ENCODE measurements around the gene BAD. TPM values are rescaled to one million over a fixed set of nuclear protein-coding genes. Genes with fewer than 3 reads are reported as not detected.

The BAD gene
- polyA plus RNA-seq, 1 donor = 27.5 TPM

DNA sequence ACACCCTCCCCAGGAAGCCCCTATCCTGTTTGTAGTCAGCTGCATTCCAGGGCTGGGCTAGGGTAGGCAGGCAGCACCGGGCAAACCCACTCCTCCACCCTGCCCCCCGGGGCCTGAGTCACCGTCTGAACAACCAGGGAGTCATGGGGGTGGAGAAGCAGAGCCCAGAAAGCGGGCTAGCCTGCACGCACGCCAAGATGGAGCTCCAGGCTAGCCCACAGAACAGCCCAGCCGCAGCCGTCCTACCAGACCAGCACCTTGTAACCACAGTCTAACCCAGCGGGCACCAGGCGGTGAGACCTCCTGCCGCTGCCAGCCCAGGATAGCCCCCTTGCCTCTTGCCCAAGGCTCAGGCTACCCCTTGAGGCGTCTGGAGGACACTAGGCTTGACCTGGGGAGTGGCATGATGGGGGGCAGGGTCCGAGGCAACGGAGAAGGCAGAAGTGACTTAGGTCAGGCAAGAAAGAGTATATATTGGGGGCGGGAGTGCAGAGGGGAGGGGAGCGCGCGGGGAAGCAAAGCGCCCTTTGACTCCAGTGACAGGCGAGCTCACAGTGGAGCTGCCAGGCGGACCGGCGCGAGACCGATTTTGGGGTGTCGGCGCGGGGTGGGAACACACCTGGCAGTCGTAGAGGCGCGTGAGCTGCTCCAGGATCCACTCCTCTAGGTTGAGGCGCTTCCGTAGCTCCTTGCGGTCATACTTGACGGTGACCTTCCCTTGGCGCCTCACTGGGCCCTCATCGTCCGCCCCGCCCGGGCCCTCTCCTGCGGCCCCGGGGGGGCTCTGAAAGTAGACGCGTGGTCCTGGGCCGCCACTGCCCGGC is 38.5 kb downstream of the BAD start:
- DNase-seq (ENCODE audit: low read depth) = no peak

DNA sequence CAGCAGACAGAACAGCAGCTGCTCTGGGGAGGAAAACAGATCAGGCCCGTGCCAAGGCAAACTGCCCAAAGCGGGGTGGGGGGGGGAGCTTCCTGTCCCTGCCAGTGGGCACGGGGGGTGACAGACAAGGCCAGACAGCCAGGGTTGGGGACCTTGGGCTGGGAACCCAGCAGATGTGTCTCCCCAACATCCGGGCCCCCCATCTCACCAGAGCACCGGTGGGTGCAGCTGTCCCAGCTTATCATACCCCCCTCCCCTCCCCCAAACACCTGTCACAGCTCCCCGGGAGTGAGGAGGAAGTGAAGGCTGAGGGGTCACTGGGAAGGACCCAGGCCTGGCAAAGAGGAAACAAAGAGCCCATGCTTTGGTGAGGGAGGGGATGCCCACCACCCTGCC is 39.1 kb downstream of the BAD start:
- DNase-seq (ENCODE audit: low read depth) = no peak

DNA sequence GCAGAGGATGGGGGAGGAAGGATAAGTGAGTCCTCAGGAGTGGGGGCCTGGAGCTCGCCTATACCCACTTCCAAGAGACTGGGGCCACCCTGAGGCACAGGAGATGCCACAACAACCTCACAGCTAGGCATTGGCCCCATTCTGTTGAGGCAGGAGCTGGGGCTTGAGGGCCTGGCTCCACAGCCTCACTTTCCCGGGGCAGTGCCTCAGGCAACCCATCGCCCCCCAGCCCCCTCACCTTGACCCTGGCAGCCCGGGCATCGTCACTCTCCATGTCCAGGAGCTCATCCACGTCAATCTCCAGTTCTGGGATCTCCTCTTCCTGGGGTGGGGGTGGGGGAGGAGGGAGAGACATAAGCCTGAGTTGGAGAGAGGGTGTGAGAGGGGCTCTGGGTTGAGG is 39.5 kb downstream of the BAD start:
- no peak for DNase-seq (ENCODE audit: low read depth)

DNA sequence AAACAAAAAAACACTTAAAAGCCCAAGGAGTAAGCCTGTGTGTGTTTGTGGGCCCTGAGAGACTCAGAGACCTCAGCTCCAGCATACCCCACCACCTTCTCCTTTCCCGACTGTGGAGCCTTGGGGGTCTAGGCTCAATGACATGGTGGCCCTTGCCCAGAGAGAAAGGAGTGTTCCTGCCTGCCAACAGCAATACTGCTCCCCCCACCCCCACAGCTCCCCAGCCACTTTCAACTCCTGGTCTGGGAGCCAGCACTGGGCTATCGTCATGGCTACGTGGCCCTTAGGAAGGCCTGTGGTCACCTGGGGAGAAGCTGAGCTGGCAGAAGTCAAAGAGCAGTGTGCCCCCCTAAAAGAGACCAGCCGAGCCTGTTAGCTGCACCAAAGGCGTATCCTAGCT is 40.4 kb downstream of the BAD start:
- DNase-seq (ENCODE audit: low read depth) = no peak

DNA sequence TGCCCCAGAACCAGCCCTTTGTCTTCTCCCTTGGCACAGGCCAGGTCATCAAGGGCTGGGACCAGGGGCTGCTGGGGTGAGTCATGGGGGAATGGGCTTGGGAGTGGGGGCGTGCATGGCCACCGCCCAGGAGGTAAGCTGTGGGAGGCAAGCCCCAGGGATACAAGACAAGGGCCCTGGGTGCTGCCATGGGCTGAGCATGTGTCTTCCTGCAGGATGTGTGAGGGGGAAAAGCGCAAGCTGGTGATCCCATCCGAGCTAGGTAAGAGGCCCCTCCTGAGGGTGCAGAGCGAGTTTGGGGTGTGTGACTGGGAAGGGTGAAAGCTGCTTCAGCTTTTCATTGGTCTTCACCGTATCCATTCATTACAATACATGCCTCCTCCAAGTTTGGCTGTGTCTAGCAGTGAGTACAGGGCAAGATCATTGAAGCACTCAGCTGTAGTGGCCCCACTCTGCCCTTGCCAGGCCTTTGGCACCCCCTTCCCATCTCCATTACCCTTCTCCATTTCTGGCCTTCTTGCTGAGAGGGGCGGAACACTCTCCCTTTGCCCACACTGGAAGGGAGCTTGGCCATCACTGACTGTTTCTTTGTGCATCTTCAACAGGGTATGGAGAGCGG is 41.1 kb downstream of the BAD start:
- DNase-seq (ENCODE audit: low read depth) = no peak

DNA sequence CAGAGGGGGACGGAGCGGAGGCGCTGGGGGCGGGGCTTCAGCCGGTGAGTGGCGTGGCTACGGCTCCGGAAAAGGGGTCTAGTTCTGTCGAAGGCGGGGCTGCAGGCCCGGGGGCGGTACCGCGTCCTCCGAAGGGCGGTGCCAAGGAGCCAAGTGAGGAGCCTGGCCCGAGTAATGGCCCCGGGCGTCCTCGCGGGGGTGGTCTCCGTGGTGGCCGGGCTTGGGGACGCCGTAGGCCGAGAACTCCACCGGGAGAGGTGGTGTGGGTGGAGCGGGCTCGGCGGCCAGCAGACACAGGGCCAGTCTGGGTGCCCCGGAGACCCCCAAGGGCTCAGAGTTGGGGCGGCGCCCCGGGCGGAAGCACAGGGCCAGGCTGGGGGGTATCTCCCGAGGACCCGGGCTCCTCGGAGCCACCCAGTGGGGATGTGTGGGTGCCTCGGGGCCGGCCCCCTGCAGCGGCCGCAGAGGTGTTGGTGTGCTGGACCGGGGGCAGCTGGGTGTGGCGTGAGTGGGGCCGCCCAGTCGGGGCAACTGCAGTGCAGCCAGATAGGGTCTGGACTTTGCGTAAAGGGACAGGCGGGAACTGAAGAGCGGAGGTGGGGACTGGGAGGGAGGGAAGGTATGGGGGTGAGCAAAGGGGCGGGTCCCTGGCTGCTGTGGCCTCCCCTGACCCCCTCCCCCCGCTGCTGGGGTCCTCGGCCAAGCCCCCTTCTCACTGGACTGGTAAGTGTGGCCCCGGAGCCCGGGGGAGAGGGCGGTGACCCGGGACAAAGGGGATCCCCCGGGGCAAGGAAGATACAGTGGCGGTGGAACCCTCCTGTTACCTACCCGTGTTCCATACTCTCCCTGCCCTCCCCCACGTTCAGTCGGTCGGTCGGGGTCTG is 42.7 kb downstream of the BAD start:
- DNase-seq (ENCODE audit: low read depth) = no peak

DNA sequence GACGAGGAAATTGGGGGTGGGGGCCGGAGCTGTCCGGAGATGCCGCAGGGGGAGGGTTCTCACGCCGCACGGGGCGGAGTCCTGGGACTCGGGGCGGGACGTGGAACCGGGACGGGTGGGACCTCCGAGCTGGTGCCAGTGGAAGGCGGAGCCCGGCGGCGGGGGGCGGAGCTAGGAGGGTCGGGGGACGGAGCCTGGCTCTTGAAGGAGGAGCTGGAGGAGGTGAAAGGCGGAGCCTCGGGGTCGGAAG is 43.3 kb downstream of the BAD start:
- DNase-seq (ENCODE audit: low read depth) = peak; percentile 96

DNA sequence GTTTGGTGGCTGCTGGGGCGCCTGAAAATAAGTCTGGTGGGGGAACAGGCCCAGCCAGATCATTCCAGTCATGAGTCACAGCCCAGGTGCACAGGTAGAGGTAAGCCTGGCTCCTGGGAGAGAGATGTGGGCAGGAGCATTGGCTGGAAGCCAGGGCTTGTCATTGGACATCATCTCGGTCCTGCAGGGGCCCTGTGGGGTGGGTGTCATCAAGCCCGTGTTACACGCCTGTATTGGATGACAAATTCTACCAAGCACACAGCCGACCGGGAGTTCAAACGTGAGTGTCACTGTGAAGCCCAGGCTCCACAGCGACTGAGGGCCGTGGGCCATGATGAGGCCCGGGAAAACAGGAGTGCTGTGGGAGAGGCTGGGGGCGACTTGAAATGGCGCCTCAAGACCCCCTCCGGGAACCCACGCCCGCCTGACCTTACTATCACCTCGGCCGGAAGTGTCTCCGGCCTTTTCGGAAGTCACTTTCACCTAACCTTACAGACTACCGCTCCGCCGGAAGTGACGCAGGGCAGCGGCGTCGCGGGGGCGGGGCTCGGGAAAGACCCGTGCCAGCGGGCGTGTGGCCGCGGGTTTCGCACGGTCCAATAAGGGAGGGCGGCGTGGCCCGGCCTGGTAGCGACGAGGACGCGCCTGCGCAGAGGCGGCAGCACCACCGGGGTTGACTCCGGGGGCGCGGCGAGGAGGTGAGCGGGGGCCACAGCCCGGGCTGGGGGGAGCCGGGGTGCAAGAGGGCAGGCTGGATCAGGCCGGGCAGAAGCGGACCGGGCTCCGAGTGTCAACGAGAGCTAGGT is 43.8 kb downstream of the BAD start, which contains the start of gene FKBP2:
Gene FKBP2, plus strand, starts transcription at position 661 of the 806 bp plus-strand sequence. CDS start 1,293 bp downstream, outside the sequence.
- peak; percentile 80 for DNase-seq (ENCODE audit: low read depth)

DNA sequence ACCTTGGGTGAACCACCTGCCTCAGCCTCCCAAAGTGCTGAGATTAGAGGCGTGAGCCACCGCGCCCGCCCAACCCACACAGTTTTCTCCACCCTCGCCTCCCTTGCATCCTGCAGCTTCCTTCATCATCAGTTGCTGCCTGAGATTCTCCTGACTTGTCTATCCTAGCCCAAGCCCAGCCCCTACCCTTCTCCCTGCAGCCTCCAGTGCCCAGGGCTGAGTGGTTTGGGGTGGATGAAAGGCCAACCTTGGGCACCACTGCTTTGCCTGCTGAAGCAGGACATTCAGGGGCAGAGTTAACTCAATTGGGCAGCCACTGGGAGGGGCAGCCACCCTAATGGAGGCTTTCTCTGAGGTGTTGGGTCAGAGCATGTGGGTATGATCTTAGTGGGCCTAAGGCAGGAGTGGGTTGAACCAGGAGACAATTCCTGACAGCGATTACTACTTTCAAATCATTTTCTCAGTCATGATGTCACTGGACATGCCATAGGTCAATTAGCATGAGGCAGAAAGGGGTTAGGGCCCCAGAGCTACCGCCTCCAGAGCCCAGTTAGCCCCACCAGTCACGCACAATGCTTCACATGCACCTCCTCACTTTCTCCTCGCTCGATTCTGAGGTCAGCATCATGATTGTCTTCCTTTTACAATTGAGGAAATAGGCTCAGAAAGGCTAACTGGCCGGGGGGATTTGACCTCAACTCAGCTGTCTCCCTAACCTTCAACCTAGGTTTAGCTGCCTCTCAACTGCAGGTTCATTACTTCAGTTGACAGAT is 44.6 kb downstream of the BAD start:
- DNase-seq (ENCODE audit: low read depth) = no peak

DNA sequence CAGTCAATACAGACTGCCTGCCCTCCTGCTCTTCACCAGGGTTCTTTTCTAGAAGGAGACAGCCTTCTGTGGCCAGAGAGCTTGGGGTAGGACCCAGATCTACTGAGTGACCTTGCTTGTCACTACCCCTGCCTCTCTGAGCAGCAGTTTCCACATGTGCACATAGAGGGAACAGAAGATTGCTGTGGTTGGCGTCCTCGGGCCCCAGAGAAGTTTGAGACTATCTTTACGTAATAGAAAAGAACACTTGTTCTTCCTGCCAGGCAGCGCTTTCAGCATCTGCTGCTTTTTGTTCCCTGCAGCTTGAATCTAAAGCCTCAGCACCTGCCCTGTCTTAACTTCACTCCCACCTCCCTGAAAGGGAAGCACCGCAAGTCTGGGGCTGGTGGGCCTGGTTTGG is 45.5 kb downstream of the BAD start:
- DNase-seq (ENCODE audit: low read depth) = no peak

DNA sequence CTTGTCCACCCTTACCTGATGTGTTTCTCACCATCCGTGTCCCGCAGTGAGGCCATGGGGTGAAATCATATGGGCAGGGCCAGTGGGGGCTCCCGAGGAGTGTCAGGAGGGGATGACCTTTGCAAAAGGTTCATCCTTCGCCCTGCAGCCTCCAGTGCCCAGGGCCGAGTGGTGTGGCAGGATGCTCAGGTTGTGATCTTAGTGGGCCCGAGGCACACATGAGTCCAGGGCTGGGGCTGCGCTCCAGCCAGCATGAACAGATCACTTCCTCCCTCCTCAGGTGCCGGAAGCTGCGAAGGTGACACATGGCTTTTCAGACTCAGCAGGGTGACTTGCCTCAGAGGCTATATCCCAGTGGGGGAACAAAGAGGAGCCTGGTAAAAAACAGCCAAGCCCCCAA is 46.4 kb downstream of the BAD start:
- no peak for DNase-seq (ENCODE audit: low read depth)

DNA sequence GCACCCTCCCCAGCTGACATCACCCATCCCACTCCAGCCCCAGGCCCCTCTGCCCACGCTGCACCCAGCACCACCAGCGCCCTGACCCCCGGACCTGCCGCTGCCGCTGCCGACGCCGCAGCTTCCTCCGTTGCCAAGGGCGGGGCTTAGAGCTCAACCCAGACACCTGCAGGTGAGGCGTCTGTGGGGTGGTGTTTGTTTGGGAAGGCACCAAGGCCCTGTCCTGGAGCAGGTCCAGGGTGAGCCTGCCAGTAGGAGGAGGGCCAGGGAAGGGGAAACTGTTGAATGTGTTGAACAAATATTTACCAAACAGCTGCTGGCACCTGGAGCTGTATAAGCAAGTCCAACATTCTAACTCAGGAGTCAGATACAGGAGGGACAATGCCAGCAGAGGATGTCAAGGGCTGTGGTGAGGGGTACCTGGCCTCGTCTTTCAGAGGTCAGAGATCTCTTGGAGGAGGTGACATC is 46.9 kb downstream of the BAD start:
- no peak for DNase-seq (ENCODE audit: low read depth)

DNA sequence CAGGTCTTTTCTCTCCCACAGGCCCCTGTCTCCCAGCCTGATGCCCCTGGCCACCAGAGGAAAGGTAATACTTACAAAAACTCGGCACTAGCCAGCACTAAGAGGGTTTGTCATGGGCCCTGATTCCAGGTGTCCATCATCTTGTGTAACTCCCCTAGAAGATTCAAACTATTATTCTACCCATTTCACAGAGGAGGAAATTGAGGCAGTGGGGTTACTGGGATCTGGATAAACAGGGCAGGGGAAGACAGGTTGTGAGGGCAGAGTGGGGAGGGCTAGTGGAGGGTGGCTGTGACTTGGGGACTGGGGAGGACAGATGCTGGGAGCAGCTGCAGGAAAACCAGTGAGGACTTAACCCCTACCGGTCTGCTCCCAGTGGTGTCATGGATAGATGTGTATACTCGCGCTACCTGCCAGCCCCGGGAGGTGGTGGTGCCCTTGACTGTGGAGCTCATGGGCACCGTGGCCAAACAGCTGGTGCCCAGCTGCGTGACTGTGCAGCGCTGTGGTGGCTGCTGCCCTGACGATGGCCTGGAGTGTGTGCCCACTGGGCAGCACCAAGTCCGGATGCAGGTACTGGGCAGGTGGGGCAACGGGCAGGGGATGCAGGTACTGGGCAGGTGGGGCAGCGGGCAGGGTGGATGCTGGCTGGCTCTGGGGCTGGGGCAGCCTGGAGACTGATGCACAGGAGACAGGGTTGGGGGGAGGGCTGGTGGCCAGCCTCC is 48.9 kb downstream of the BAD start:
- DNase-seq (ENCODE audit: low read depth) = no peak

DNA sequence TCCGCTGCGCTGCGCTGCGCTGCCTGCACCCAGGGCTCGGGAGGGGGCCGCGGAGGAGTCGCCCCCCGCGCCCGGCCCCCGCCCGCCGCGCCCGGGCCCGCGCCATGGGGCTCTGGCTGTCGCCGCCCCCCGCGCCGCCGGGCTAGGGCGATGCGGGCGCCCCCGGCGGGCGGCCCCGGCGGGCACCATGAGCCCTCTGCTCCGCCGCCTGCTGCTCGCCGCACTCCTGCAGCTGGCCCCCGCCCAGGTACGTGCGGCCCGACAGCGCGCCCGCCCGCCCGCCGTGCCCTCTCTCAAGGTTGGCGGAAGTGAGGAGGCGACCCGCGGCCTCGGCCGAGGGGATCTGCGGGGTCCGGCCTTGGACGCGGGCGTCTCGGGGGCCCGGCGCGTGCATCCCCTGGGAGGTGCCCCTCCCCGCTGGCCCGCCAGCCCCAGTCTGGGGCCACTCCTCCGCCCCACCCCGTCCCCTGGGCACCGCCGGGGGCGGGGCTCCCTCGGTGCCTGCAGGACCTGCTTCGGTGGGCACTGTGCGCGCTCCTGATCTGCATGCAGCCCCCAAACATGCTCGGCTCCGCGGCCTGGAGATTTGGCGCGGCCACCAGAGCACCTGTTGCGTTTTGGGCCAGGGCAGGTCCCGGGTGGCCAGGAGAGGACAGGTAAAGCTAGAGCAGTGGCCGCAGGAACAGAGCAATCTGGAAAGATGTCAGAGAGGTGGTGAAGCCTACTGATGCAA is 49.7 kb downstream of the BAD start:
- DNase-seq (ENCODE audit: low read depth) = no peak

DNA sequence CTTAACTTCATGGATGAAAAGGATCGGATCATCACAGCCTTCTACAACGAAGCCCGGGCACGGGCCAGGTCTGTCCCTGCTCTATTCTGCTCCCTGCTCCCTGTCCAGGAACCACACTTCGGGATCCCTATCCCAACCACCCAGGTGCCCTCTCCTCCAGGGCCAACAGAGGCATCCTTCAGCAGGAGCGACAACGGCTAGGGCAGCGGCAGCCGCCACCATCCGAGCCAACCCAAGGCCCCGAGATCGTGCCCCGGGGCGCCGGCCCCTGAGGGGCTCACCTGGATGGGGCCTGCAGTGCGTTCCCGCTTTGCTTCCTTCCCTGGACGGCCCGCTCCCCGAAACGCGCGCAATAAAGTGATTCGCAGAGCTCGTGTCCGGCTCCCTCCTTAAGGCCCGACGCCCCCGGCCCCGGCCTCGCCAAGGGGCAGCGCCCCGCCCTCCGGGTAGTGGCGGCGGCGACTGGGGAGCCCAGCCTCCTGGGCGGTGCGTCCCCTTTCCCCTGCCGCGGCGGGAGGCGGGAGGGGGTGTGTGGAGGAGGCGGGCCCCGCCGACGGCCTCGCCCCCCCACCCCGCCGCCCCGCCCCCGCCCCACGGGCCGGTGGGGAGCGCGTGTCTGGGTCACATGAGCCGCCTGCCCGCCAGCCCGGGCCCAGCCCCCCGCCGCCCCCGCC is 50.4 kb downstream of the BAD start, which contains the start of gene VEGFB:
Gene VEGFB, plus strand, starts transcription at position 672 of the 674 bp plus-strand sequence. CDS start 250 bp downstream, outside the sequence.
- no peak for DNase-seq (ENCODE audit: low read depth)

DNA sequence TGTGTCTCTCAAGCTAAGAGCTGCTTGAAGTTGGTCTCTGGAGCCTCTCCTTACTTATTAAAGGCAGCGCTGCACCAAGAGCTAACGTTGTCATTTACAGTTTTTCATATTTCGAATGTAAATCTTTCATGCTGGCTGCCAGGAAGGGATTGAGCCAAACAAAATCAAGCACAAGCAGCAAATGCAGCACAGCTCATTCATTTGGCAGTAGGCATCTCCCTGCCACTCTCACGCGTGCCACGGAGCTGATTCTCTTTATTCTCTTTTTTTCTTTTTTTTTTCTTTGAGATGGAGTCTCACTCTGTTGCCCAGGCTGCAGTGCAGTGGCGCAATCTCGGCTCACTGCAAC is 51.5 kb downstream of the BAD start:
- DNase-seq (ENCODE audit: low read depth) = no peak

DNA sequence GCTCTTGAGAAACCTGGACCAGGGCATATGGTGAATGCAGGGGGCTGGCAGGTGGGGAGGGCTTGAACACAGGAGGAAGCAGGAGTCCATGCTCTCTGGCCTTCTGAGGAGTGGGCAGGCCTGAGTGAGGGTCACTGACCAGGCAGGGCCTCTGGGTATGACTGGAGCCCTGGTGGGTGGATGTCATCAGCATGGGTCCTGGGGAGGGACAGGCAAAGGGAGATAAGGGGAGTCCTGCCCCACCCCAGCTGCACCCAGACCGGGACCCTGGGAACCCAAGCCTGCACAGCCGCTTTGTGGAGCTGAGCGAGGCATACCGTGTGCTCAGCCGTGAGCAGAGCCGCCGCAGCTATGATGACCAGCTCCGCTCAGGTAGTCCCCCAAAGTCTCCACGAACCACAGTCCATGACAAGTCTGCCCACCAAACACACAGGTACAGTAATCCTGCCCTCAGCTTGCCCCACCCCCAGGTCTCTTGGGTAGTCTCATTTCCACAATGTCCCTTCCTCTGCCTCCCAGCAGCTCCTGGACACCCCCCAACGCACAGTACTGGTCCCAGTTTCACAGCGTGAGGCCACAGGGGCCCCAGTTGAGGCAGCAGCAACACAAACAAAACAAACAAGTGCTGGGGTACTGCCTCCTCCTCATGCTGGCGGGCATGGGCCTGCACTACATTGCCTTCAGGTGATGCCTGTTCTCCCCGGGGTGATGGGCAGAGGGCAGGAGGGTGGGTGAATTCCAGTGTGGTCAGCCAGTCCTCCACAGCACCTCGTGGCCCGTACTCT is 52.1 kb downstream of the BAD start:
- no peak for DNase-seq (ENCODE audit: low read depth)

DNA sequence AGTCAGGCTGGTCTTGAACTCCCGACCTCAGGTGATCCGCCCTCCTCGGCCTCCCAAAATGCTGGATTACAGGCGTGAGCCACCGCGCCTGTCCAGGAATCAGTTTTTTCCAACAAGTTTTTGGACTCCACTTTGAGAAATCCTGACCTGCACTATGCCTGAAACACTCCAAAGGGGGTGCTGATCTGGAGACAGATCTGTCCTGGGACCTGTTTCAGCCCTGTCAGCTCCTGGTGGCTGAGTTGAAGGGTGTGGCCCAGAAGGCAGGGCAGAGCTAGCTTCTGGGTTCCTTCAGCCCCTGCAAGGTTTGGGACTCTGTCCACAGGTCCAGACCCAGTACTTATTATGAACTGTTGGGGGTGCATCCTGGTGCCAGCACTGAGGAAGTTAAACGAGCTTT is 52.9 kb downstream of the BAD start:
- no peak for DNase-seq (ENCODE audit: low read depth)

Data from forelimb muscle (tissue), 1 donor.